ENCODE results near the gene GPR153.

GPR153 gene

DNA sequence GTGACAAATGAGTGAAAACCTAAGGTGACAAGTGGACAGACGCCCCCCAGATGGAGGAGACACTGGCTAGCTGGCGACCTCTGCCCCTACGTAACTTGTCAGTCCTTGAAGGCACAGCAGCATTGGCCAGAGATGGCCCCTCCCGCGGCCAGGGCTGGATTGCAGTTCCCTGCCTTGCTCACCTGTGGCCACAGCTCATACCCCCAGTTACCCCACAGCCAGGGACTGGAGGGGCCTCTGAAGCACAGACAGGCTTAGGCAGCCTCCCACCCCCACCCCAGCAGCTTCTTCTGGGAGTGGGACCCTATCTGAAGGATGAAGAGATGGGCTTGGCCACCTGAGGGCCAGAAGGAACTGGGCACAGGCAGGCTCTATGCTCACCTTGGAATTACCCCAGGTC is 13.2 kb downstream of the GPR153 start:
- DNase-seq: no peak

DNA sequence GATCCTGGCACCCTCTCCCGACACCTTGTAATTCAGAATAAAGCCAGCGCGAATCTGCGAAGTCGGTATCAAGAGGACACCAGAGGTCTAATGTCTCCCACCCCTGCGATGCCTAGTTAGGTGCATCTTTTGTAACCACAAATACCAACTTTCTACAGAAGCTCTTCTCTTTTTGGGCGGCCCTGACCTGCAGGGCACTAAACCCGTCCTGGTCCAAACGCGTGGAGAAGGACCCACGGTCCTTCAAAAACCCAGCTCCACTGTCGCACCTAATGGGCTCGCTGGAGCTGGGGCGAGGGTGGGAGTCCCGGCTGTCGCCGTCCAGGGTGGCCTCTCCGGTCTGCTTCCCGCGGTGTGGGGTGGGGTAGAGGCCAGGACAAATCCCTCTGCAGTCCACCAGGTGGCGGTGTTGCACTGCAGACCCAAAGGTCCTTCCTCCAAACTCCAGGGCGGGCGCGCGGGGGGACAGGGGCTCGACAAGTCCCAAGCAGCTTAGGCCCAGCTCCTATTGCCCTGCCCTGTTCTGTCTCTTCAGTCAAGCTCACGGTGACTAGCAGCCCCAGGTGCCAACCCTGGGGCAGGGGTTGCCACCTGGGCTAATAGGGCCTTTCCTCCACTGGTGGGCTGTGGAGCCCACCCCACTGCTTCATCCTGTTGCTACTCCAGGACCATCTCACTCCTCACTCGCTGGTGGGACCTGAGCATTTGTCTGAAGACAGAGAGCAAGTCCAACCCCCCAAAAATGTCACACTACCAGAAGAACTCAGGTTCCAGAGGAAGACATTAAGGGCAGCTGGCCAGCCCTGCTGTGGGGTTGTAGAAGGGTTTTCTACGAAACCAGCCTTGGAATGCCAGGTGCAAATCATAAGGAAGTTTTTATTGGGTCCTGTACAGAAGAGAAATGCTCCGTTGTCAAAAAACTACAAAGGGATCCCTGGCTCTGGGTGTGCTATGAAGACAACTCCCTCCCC is 14.1 kb downstream of the GPR153 start:
- DNase-seq: peak; percentile 88

DNA sequence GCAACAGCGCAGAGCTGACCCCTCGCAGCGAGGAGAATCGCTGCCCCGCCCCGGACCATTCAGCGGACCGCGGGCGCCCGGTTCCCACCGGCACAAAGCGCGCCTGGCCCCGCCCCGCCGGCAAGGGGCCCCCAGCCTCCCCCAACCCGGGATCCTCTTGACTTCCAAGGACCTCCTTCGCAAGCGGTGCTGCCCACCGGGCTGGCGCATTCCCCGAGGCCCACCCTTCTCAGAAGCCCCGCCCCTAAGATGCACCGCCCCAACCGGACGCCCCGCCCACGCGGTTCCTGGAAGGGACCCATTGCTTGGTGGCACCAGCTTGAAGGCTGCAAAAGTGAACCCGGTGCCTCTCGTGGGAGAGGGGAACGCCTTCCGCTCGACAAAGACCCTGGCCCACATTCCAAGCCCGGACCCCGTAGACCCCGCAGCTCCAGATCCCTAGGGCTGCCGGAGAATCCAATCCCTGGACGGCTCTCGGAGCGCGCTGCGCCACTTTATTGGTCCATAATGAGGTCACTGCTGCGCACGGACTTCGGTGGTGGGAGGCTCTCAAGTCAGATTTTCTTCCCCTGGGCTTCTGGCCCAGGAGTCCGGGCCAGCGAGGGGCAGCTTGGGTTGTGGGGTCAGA is 14.9 kb downstream of the GPR153 start:
- peak; percentile 72 for DNase-seq

DNA sequence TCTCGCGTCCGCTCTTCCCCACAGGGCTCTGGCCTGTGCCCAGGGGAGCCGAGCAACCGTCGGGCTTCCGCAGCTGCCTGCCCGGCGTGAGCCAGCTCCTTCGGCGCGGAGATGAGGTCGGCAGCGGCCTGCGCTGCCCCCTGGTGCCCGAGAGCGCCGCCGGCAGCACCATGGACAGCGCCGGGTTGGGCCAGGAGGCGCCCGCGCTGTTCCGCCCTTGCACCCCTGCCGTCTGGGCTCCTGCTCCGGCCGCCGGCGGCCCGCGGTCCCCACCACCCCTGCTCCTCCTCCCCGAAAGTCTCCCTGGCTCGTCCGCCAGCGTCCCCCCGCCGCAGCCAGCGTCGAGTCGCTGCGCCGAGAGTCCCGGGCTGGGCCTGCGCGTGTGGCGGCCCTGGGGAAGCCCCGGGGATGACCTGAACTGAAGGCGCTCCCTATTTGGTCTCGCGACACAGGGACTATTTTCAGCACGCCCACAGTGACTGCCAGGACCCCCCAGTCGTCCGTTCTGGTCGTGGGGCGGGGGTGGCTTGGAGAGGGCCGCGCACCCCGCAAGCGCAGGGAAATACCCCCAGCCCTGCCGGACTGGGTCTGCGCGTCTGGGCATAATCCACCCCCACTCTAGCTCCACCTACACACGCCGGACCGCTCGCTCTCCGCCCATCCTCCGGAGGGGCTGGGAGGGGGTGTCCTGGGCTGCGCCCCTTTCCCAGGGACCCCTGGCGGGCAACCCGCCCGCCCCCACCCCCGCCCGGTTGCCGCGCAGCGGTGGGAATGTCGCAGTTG is 15.6 kb downstream of the GPR153 start:
- DNase-seq: peak; percentile 84

DNA sequence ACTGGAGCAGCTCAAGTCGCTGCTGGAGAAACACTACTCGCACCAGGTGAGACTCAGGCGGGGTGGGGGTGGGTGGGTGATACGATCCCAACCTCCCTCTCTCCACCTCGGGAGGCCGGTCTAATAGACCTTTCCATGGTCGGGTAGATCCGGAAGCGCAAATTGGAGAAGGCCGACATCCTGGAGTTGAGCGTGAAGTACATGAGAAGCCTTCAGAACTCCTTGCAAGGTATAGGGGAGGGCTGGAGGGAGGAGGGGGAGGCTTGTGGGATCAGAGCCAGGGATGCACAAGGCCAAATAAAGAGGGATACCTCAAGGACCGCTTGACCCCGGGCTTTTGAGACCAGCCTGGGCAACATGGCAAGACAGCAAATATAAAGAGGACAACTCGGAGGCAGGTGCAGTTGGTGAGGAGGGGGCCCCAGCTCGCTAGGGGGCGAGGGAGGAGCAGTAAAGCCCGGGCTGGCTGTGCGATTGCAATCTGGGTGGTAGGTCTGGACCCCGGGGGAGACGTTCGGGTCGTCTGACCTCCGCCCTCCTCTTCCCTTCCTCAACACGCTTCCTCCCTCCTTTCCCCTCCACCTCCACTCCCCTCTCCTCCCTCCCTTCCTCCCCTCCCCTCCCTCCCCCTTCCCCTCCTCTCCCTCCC is 16.4 kb downstream of the GPR153 start:
- no peak for DNase-seq

DNA sequence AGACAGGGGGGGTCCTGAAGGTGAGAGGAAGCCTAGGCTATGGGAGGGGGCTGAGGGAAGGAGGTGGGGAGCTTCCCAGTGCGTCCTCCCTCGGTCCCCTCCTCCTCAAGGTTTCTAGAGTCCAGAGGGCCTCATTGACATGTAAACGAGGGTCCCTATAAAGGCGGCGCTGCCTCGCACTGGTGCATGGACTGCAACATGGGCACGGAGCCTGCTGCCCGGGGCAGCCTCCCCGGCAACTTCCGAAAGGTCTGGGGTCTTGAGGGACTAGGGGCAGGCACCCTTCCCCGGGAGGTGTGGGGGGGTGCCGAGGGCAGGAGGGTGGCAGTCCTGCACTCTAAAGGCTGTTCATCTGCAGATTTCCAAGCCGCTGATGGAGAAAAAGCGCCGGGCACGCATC is 16.9 kb downstream of the GPR153 start, which contains the start of gene HES3:
Gene HES3 (plus strand): TSS at position 187 of the 400 bp plus-strand sequence. CDS start 187 bp downstream, at position 374.
- no peak for DNase-seq

DNA sequence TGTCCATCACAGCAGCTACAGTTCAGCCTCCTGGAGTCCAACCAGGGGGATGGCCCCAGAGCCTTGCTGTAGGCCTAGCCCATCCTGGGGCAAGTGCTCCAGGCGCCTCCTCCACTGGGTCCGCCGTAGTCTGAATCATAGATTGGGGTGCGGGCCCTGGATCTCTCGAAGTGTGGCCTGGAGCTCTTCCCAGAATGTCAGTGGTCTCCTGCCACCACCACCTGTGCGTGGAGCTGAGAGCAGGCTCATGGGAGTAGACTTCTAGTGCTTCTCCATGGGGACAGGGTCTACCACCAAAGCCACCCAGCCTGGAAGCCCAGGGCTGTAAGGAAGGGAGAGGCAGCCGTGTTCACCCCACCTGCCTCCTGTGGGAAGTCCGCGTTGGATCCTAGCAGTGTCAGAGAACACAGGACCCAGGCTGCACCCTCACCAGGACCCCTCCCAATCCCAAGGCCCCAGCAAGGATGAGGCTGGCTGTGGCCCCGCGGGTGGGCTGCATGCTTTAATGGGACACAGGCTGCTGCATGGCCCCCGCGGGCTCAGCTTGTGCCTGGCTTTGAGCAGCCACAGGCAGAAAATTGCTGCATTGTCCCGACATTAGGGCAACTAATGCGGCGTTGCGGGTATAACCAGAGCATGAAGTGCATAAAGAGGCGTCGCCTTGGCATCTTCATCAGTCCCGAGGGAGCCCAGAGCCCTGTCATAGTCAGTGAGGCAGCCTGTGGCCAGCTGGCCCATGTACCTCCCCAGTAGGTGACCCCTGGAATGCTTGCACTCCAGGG is 17.7 kb downstream of the GPR153 start:
- no peak for DNase-seq

DNA sequence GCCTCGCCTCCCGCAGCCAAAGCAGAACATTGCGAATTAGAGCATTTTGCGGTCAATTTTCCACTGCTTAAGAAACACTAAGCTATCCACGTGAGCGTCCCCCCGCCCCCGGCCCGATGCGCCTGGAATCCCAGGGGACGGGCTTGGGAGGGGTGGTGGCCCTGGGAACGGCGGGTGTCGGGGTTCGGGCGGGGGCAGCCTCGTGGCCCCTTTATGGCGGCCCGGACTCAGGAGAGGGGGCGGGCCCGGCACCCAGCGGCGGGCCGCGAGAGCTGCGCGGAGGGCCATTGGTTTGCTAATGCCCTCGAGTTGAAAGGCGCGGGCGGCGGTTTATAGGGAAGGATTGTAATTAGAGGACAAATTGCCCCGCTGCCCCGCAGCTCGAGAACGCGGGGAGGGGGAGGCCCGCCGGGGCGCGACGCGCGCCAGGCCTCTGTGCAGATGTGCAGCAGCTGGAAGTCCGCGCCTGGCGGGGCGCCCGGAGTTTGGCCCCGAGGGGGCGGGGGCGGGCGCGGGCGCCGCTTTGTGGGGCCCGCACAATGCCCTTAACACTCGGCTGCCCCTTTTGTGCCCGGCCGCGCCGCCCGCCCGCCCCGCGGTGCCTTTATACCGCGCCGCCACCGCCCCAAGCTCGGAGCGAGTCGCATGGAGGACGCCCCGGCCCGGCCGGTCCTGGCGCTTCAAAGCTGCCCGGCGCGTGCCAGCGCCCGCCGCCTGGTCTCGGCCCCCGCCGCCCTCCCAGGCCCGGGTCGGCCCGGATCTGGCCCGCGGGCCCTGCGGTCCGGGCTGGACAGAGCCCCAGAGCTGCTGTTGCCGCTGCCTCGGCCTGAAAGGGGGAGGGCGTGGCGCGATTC is 18.8 kb downstream of the GPR153 start:
- DNase-seq: no peak

DNA sequence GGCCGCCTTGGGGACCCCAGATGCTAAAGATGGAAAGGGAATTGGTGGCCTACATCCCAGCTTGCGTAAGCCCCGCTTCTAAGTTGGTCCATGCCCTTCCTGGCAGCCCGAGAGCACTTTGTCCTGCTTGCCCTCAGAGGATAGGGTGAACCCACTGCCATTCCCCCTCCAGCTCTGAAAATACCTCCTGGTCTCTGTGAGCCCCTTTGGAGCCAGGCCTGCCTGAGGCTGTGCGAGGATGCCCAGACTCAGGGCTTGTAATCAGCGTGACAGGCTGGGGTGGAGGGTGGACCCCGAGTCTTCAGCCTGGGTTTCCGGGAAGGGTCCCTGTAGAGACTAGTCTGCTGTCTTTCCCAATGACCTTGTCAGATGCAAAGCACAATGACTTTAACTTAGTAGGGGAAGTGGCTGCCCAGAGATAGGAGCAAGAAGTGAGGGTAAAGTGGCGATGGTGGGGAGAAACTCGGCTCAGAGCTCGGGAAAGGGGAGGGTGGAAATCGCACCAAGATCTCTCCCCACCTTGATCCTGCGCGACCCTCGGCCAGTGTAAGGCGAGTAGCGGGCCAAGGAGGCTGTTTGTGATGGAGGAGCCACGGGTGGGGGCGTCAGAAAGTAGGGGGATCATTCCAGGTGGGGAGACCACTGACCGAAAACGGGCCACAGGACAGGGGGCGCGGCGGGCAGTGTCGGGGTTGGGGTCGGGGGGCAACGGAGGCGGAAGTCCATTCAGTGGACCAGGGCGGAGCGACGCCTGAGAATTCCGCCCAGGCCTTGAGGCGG is 19.6 kb downstream of the GPR153 start:
- no peak for DNase-seq

DNA sequence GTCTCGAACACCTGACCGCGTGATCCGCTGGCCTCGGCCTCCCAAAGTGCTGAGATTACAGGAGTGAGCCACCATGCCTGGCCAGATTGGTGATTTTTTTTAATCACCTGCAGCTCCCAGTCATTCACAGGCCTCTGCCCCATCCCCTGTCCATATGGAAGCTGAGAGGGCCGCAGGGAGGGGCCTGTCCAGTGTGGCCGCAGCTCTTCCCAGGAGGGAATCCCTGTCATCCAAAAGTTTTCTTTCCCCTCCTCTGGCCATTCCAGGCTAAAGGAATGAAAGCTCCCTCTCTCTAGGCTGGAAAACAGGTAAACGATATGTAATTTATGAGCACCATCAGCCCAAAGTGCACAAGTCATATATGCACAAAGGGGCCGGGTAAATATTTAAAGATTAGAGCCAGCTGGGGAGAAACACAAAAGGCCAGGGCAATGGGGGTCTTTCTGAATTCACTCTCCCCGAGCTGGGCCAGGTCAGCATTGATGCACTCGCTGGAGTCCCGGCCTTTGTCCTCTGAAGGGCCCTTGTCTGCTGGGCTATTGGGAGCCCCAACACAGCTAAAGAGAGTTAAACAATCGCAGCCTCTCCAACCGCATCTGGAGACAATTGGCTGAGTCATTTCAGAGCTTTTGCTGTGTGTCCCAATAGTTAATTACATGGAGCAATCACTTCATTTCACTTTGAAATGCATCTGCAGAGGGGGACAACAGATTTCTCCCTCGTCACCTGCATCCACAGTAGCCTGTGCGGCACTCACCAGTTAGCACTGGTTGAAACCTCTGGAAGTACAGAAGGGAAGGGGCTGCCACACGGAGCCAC is 20.7 kb downstream of the GPR153 start:
- no peak for DNase-seq

DNA sequence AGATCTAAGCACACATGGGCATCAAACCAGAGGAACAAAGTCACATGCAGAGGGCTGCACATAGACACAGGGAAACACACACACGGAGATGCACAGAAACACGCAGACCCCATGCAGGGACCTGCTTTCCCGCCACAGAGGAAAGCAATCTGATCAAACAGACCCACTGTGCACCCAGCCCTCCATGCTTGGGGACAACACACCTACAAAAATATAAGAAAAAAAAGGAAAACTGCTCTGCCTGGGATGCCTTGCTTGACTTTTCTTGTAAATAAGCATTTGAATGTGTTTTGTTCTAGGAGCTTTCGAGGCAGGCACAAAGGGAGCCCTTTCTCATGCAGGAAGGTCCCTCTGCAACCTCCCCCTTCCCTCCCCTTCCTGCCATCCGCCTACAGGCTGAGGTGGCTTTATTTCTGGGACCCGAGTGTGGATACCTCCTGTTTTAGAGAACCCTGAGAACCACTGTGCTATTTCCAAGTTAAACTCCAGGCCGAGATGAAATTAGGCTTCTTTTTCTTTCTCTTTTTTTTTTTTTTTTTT is 21.6 kb downstream of the GPR153 start:
- DNase-seq: no peak

DNA sequence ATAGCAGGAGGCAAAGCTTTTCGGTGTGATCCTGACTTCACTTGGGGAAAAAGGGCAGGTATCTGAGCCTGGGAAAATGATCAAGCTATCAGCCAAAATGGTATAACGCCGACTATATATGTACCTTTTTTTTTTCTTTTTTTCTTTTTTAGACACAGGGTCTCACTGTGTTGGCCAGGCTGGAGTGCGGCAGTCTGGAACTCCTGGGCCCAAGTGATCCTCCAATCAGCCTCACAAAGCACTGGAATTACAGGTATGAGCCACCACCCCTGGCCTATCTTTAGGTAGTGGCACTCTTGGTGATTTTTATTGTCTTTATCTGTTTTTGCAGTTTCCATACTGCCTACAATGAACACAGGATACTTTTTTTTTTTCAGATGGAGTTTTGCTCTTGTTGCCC is 23.8 kb downstream of the GPR153 start:
- DNase-seq: no peak

DNA sequence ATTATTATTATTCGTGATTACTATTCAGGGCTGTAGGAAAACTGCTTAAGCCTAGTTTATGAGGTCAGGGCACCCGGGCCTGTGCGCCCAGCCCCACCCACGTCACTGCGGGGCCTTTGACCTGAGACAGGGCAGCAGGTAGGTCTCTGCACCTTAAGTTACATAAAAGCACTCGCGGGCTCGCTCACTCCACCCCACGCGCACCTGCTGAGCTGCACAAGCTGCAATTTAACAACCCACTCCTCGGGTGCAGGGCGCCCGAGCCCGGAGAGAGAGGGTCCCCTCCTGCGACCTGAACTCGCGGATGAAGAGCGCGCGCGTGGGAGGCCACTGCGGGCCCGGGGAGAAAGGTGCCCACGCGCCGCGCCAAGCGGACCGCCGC is 25.6 kb downstream of the GPR153 start:
- DNase-seq: peak; percentile 48

DNA sequence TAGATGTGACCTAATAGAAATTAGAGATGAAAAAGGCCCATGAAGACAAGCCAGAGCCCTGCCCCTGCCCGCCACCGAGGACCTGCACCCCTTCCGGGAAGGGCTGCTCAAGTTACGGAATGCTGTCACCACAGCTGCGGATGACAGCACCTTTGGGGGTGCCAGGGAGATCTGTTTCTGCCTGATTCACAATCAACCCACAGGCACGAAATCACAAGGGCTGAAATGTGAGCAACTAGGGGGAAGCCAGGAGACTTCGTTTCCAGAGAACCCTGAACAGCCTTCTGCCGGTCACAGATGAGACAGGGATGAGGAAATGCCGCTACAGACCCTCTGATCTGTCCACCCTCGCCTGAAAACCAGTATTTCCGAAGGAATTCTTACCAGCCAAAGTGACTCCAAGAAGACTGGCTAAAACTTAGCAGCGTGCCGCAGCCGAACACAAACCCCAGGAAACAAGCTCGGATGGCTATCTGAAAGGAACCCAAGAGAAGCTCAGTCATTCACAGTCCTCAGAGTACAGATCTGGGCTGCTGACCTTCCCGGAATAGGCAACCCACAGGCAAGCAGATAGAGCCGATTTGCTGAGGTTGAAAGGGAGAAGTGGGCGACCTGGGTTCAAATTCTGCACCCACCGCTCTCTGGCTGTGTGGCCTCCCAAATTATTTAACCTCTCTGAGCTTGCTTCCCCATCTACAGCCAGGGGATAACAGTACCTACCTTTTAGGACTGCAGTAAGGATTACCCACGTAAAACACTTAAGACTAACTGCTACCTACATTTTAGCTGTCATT is 26.2 kb downstream of the GPR153 start:
- no peak for DNase-seq

DNA sequence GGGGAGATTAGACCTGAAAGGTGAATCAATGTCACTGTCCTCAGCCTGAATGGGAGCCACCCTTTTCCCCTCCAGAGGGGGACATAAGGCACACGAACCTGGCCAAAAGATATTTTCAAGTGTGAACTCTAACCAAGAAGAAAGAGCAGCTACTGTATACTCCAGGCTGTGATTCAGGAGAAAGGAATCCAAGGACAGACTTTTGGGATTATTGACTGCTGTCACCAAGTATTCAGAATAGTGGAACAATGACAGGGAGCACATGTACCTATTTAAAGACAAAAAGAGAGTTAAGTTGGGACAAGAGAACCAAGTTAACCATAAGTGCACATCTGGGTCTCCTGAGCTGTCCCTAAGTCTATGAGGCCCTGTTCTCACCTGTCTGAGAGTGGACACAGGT is 27.5 kb downstream of the GPR153 start:
- no peak for DNase-seq

DNA sequence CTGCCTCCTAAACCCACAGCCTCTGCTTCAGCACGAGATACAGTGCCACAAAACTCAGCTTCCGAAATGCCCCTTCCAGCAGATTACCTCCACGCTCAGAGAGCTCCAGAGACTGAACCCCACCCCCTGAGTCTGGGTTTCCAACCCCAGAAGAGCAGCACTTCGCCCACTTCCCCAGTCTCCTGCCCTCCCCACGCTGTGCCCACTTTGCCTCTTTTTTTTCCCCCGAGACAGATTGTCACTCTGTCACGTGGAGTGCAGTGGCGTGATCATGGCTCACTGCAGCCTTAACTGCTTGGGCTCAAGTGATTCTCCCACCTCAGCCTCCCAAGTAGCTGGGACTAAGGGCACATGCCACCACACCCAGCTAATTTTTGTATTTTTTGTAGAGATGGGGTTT is 35.2 kb downstream of the GPR153 start:
- no peak for DNase-seq

DNA sequence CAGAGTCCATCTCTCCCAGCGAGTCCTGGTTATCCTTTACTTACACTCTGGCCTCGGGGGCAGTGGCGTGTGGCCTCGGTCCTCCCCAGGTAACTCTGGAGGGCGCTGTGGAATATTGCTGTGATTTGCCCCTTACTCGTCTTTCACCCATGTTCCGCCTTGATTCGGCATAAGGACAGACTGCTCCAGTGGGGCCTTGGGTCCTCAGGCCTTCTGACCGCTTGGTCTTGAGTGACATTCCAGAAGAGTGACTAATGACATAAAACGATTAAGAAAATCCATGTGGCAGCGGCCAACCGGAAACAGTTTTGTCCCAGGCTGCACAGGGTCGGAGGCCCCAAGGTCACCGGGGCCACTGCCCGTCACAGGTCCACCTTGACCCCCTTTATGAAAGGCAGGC is 36.2 kb downstream of the GPR153 start:
- no peak for DNase-seq

DNA sequence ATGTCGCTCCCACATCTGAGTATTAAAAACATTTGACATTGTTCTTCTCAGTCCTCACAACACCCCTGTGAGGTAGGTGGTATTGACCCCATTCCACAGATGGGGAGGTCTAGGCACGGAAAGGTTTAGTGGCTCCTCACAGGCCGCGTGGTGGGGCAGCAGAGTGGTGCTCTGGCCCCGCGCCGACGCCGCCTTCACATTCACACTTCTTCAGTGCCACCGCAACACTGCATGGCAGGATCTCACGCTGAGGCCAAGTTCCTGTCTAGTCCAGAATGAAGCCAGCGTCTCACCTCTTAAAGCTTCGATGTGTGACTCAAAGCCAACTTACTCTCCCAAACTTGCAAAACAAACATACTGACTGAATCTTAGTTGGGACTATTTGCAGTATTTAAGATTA is 37.3 kb downstream of the GPR153 start:
- no peak for DNase-seq
